Upper lobe of left lung (tissue), 6 donors: Measurements from ENCODE around the gene DDAH1. TPM values are rescaled to one million over a fixed set of nuclear protein-coding genes. Genes with fewer than 3 reads are reported as not detected.

ENCODE experiments used
- ATAC-seq, 2 donors: fragments of 200-7000 bp; cut with Tn5 transposase; one replicate each; pipeline ENCODE4 v1.9.1; 2022; ENCODE audit warnings: mild to moderate bottlenecking in 2 of 2, moderate library complexity in 2 of 2; ENCODE audit not compliant: low FRiP score in 2 of 2
- DNase-seq, 2 donors: peaks; one replicate each; pipeline ENCODE4 v3.0.0-alpha.2; 2019 to 2020
- H3K27ac ChIP-seq, 4 donors: fragments of 200-600 bp; sonication (generic); one replicate each; pipeline ENCODE4 v1.5.1; 2016 to 2019
- H3K27me3 ChIP-seq, 4 donors: fragments of 200-600 bp; sonication (generic); one replicate each; pipeline ENCODE4 v1.5.1; 2017 to 2019
- H3K36me3 ChIP-seq, 4 donors: fragments of 200-600 bp; sonication (generic); one replicate each; pipeline ENCODE4 v1.5.1; 2016 to 2019
- H3K4me1 ChIP-seq, 4 donors: fragments of 200-600 bp; sonication (generic); one replicate each; pipeline ENCODE4 v1.5.1; 2018 to 2019
- H3K4me3 ChIP-seq, 4 donors: fragments of 200-600 bp; sonication (generic); one replicate each; pipeline ENCODE4 v1.5.1; 2017 to 2019; ENCODE audit warnings: mild to moderate bottlenecking in 2 of 4, moderate library complexity in 1 of 4
- H3K9me3 ChIP-seq, 4 donors: fragments of 200-600 bp; sonication (generic); one replicate each; pipeline ENCODE4 v1.5.1; 2018 to 2019
- CTCF ChIP-seq, 6 experiments: fragments of 450-650 bp in 4 of 6; fragments of 200-600 bp in 2 of 6; sonication (generic) in 2 of 6; IDR thresholded peaks; one replicate each; pipeline ENCODE4 v1.5.1; 2016 to 2019; ENCODE audit warnings: antibody characterized with exemption in 6 of 6
- EP300 ChIP-seq, 4 donors: sonication (generic); formaldehyde crosslinking; IDR thresholded peaks; one replicate each; pipeline ENCODE4 v1.5.1; 2017; ENCODE audit warnings: antibody characterized with exemption in 4 of 4, control low read depth in 2 of 4
- POLR2A ChIP-seq, 4 donors: fragments of 450-650 bp; IDR thresholded peaks; one replicate each; pipeline ENCODE4 v1.5.1; 2016 to 2017; ENCODE audit warnings: antibody characterized with exemption in 4 of 4, mild to moderate bottlenecking in 2 of 4
- POLR2AphosphoS5 ChIP-seq, 2 donors: sonication (generic); formaldehyde crosslinking; IDR thresholded peaks; one replicate each; pipeline ENCODE4 v1.5.1; 2017; ENCODE audit warnings: antibody characterized with exemption in 2 of 2
- WGBS, 2 donors: methylation state at CpG; one replicate each; pipeline ENCODE4 v1.1.5; 2017 to 2018; 5-methylcytosine and 5-hydroxymethylcytosine counted together
- total RNA-seq, 6 donors: library from RNA; depleted of rRNA in 4 of 6; stranded (reverse); fragments of >200 nt in 4 of 6; gene quantifications; one replicate each; pipeline versions ENCODE4 v1.1.0 to v1.2.1, GENCODE V29; 2016 to 2021
- donor health status: DM: no; HTN: no; CAD: no; lungs with moderate emphysema.
- donor health status: DM: no; HTN: yes; CAD: no; lungs with severe emphysema.

Gene DDAH1
- total RNA-seq, 6 donors from 2014 or later = 24.1 to 78.8 (median 52.6) TPM

GRCh38 chr1:85320371-85321131 lies 144.4 kb downstream of the DDAH1 start:
- H3K27me3 ChIP-seq = no peaks in the 10 kb centered on the region
- H3K4me3 ChIP-seq = no peak overlapping the region
- no peaks in the 10 kb centered on the region for H3K36me3 ChIP-seq
- no peak for ATAC-seq
- WGBS, 2 donors = 76 to 81% methylated on average over 2 of the region's 2 CpGs
- peak overlapping the region in 1 of 4 donors; percentile 17 for H3K27ac ChIP-seq
- no peaks in the 10 kb centered on the region for H3K9me3 ChIP-seq
- no peak for TF ChIP-seq CTCF (IDR thresholded peaks at IDR 0.05)
- TF ChIP-seq POLR2A (IDR thresholded peaks at IDR 0.05) = no peak
- no peak for TF ChIP-seq EP300 (IDR thresholded peaks at IDR 0.05)
- TF ChIP-seq POLR2AphosphoS5 (IDR thresholded peaks at IDR 0.05) = no peak
- DNase-seq = no peak
- H3K4me1 ChIP-seq = peaks cover 0 to 2% (median 0%) of the 10 kb centered on the region in 4 donors

GRCh38 chr1:85319931-85320330 lies 145.0 kb downstream of the DDAH1 start:
- Histone ChIP-seq H3K4me3 (no peak overlapping the region), H3K27ac (peak overlapping the region in 1 of 4 donors; percentile 17), H3K9me3 (no peaks in the 10 kb centered on the region), H3K36me3 (no peaks in the 10 kb centered on the region), H3K27me3 (no peaks in the 10 kb centered on the region), H3K4me1 (peaks cover 0 to 4% (median under 1%) of the 10 kb centered on the region in 4 donors)
- WGBS, 2 donors = 53 to 57% methylated on average over 4 of the region's 4 CpGs
- DNase-seq = no peak
- no peak for TF ChIP-seq CTCF (IDR thresholded peaks at IDR 0.05)
- TF ChIP-seq EP300 (IDR thresholded peaks at IDR 0.05) = no peak
- TF ChIP-seq POLR2A (IDR thresholded peaks at IDR 0.05) = no peak
- TF ChIP-seq POLR2AphosphoS5 (IDR thresholded peaks at IDR 0.05) = no peak
- ATAC-seq = no peak

- WGBS, 2 donors = 57 to 63% methylated on average over 3 of the region's 3 CpGs
- H3K9me3 ChIP-seq = no peaks in the 10 kb centered on the region
- ATAC-seq = no peak
- TF ChIP-seq CTCF (IDR thresholded peaks at IDR 0.05) (no peak), POLR2A (IDR thresholded peaks at IDR 0.05) (no peak), POLR2AphosphoS5 (IDR thresholded peaks at IDR 0.05) (no peak), EP300 (IDR thresholded peaks at IDR 0.05) (no peak)
- H3K4me3 ChIP-seq = no peak overlapping the region
- H3K36me3 ChIP-seq = no peaks in the 10 kb centered on the region
- no peaks in the 10 kb centered on the region for H3K27me3 ChIP-seq
- no peak for DNase-seq
- no peak overlapping the region for H3K27ac ChIP-seq
- H3K4me1 ChIP-seq = peaks cover 0 to 9% (median 4%) of the 10 kb centered on the region in 4 donors
Observed at GRCh38 chr1:85319491-85319890, 145.5 kb downstream of the DDAH1 start.

GRCh38 chr1:85318217-85318616 lies 146.7 kb downstream of the DDAH1 start:
- WGBS, 2 donors = 86 to 90% methylated on average over 1 of the region's 1 CpG
- no peak for TF ChIP-seq POLR2AphosphoS5 (IDR thresholded peaks at IDR 0.05)
- TF ChIP-seq EP300 (IDR thresholded peaks at IDR 0.05) = no peak
- no peak for TF ChIP-seq CTCF (IDR thresholded peaks at IDR 0.05)
- no peak for TF ChIP-seq POLR2A (IDR thresholded peaks at IDR 0.05)
- Histone ChIP-seq H3K27ac (no peak overlapping the region), H3K36me3 (no peaks in the 10 kb centered on the region), H3K27me3 (no peaks in the 10 kb centered on the region), H3K4me1 (peaks cover 4 to 19% (median 13%) of the 10 kb centered on the region in 4 donors), H3K4me3 (no peak overlapping the region), H3K9me3 (no peaks in the 10 kb centered on the region)
- DNase-seq = no peak
- ATAC-seq = no peak

- Histone ChIP-seq H3K27ac (no peak overlapping the region), H3K36me3 (no peaks in the 10 kb centered on the region), H3K9me3 (no peaks in the 10 kb centered on the region), H3K4me3 (no peak overlapping the region), H3K27me3 (no peaks in the 10 kb centered on the region), H3K4me1 (peaks cover 4 to 19% (median 13%) of the 10 kb centered on the region in 4 donors)
- DNase-seq = no peak
- WGBS, 2 donors = 78 to 81% methylated on average over 5 of the region's 5 CpGs
- no peak for ATAC-seq
- no peak for TF ChIP-seq POLR2A (IDR thresholded peaks at IDR 0.05)
- no peak for TF ChIP-seq EP300 (IDR thresholded peaks at IDR 0.05)
- TF ChIP-seq CTCF (IDR thresholded peaks at IDR 0.05) = no peak
- no peak for TF ChIP-seq POLR2AphosphoS5 (IDR thresholded peaks at IDR 0.05)
Observed at GRCh38 chr1:85317560-85317959, 147.4 kb downstream of the DDAH1 start.
